GM19397 (cell line): Measurements from ENCODE around the gene MRM2.
A peak's percentile ranks its signal among the peaks of the same experiment; 100 is the strongest.

ENCODE experiments used
- ATAC-seq: cut with Tn5 transposase; IDR thresholded peaks from one replicate; pipeline ENCODE4 v1.9.1; 2021; ENCODE audit warnings: mild to moderate bottlenecking, moderate library complexity; ENCODE audit not compliant: unreplicated experiment

Gene MRM2

DNA sequence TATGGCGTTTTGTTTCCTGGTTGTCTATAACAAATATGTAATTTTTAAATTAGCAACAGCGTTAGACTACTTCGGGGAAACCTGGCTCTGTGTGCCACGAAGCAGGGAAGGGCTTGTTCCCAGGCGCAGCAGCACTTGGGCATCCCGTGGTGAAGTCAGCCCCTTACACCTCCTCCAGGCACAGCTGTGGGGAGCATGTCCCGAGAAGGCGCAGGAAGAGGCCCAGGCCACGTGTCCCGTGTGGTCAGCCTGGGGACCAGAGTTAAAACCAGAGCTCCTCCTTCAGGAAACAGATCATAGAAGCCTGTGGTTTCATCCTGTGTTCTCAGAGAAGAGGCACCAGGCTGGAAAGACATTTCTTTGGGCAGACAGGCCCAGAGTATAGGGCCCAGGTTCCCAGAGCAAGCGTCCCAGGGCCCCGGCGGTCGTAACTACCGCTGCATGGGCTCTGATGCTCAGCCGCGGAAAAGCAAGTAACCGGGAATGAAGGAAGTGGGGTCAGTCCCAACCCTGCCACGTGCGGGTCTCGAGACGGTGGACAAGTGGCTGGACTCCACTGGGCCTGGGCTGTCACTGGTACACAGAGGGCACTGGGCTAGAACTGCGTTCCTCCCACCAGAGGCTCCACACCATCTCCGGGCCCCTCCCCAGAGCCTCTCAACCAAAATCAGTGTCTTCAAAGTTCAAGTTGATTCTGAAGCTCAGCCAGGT, 7.1 kb upstream of the MRM2 start:
- no peak for ATAC-seq

DNA sequence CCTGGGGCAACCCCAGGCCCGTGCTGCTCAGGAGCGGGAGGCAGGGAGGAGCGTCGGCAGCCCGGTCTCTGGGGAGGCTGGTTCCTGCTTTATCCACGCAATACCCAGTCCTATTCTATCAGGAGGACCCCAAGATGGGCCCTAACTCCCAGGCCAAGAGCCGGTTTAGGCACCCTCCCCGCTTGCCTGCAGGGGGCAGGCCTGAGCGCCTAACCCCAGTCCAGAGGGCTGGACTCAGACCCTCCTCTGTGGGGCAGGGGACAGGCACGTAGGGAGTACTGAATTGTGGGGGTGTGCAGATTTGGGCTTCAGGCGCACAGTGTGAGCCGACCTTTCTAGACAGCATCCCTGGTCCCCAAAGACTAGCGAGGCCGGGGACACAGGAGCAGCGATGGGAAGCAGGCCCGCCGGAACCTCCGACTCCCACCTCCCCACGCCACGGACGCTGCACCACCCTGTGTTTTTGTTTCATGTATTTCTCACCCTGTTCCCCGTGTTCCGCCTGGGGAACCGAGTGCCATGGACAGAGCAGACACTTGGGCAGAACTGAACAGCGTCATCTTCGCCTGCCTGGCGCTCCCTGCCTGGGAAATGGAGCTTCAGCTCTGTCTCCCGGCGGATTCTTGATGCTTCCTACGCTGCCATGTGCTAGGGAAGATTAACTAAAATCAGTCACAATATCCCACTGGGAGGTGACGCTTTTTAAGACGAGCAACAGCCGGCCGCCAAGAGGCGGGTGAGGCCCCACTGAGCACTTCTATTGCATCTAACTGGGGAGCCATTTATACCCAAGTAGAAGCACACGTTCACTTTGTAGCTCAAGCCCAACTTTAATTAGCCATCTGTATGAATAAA, 5.4 kb upstream of the MRM2 start:
- no peak for ATAC-seq

GRCh38 chr7:2245883-2246675, 4.1 kb upstream of the MRM2 start:
- ATAC-seq: no peak

GRCh38 chr7:2244404-2244995, 2.5 kb upstream of the MRM2 start:
- no peak for ATAC-seq

- ATAC-seq: no peak
These were observed 1.5 kb upstream of the MRM2 start for GRCh38 chr7:2243458-2243857.

- ATAC-seq: no peak
These were observed 780 bp upstream of the MRM2 start for GRCh38 chr7:2242541-2243429.

GRCh38 chr7:2239242-2239641, 2.8 kb downstream of the MRM2 start:
- no peak for ATAC-seq

GRCh38 chr7:2237109-2237602, 4.8 kb downstream of the MRM2 start:
- ATAC-seq: peak; percentile 46

DNA sequence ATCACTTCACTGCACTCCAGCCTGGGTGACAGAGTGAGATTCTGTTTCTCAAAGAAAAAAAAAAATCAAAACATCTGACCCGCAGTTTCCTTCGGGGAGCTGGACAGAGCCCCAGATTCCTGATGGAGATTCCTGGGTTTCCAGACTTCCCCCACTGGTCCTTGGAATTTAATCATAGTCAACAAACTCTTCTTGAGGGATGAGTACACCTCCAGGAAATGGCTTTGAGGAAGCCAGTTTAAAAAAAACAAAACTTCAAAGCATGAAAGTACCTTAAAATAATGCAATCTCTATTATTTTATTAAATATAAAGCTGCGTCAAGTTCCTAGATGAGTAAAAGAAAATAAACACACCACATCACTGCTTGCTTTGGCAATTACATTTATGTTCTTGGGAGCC, 8.1 kb downstream of the MRM2 start:
- no peak for ATAC-seq

- peak; percentile 69 for ATAC-seq
These were observed 9.1 kb downstream of the MRM2 start, which contains the start of gene MAD1L1 for GRCh38 chr7:2232766-2233520. Gene MAD1L1, minus strand, starts transcription at chr7:2232945. Its CDS starts 2,812 bp downstream, at chr7:2230133.

DNA sequence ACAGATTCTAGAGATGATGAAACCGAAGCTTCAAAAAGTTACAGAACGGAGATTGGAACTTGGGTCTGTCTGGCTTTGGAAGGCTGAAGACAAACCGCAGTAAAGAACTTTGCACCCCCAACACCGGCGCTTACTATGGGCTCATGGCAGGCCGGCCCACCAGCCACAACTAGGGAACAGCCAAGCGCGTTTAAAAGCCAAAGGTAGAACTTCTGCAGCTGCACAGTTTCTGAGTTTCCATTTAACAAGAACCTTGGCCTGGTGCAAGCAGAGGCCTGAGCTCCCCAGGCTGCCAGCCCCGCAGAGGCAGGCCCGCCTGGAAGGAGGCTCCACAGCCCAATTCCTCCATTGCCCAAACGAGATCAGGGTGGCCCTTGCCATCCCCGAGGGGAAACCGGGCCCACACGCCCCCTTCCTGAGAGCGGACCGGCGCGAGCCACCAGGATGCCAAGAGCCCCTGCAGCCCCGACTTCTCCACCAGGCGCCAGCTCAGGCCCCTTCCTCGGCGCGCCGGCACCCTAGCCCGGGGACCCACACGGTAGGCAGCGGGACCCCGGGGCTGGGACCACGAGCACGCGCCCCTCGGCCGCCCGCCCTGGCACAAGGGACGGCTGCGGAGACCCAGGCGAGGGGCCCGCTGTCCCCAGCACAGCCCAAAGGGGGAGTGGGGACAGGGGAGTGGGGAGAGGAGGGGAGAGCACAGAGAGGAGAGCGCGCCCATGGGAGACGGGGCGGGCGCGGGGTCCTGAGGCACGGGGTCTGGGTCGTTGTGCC, 9.8 kb downstream of the MRM2 start:
- peak; percentile 30 for ATAC-seq

DNA sequence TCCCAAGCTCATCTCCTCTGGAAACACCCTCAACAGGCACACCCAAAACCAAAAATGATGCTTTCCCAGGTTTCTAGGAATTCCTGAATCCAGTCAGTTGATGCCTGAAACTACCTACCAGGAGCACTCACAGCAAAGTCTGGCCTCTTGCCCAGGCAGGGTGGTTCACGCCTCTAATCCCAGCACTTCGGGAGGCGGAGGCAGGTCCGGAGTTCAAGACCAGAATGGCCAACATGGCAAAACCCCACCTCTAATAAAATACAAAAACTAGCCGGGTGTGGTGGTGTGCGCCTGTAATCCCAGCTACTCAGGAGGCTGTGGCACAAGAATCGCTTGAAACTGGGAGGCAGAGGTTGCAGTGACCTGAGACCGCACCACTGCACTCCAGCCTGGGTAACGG, 11.1 kb downstream of the MRM2 start:
- no peak for ATAC-seq

GRCh38 chr7:2230226-2230625, 11.8 kb downstream of the MRM2 start:
- ATAC-seq: no peak

GRCh38 chr7:2229467-2229866, 12.5 kb downstream of the MRM2 start:
- ATAC-seq: no peak

DNA sequence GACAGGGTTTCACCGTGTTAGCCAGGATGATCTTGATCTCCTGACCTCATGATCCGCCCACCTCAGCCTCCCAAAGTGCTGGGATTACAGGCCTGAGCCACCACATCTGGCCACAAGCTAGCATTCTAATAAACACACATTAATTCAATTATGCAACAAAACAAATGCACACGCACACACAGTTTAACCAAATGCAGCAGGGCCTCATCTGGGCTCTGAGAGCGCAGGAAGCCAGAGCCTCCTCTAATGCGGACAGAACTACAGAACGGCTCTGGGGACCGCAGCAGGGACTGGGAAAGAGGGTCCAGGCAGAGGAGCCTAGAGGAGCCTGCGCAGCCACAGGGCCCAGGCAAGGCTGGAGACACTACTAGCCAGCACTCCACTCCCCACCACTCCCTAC, 13.1 kb downstream of the MRM2 start:
- ATAC-seq: no peak

GRCh38 chr7:2227699-2228098, 14.3 kb downstream of the MRM2 start:
- no peak for ATAC-seq

DNA sequence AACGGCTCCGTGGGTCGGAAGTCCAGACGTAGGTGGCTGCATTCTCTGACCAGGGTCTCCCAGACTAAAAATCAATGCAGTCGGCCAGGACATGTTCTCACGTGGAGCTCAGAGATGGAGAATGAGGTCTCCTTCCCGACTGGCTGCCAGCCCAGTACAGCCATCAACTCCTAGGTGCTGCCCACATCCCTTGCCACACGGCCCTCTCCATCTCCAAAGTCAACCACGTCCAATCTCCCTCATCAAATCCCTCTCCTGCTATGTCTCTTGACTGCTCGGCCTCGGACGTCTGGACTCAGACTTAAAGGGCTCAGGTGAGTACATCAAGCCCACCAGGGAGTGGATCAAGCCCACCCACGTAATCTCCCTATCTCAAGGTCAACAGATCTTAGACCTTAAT, 16.2 kb downstream of the MRM2 start:
- no peak for ATAC-seq

GRCh38 chr7:2225336-2225735, 16.7 kb downstream of the MRM2 start:
- no peak for ATAC-seq
